A673 (cell line): ENCODE data around the gene NPAS2.

Experiments
- CTCF ChIP-seq: fragments of 300-800, 200-600 bp; sonication (generic); conservative IDR thresholded peaks from 2 replicates; pipeline ENCODE4 v1.5.1; 2017; ENCODE audit warnings: low read depth, mild to moderate bottlenecking, antibody characterized with exemption, low read length, moderate library complexity, mixed read lengths
- EZH2 ChIP-seq: fragments of 200-600 bp; sonication (generic); IDR thresholded peaks from 2 replicates; pipeline ENCODE4 v1.6.1; 2017; ENCODE audit warnings: borderline replicate concordance, low read depth, mild to moderate bottlenecking, mixed read lengths, antibody characterized with exemption, low read length; ENCODE audit not compliant: poor library complexity, severe bottlenecking

- TF ChIP-seq CTCF (no peak), EZH2 (no peak)
These were observed 5.5 kb upstream of the NPAS2 start for GRCh38 chr2:100814453-100814852.
